ENCODE results near the gene PDE4B. TPM values are rescaled to one million over a fixed set of nuclear protein-coding genes. Genes with fewer than 3 reads are reported as not detected.
"Not testable (repeated sequence)": the region's sequence is repeated elsewhere in the genome, so short reads cannot be mapped to it uniquely, and the experiment has no call there.

Gene PDE4B
- total RNA-seq, 1 experiment from 2014 or later: 3.3 TPM

- H3K27ac Mint-ChIP-seq (ENCODE audit: low read depth, unreplicated experiment): no peak overlapping the region
- H3K27me3 Mint-ChIP-seq (ENCODE audit: insufficient read depth, unreplicated experiment): peaks cover 13% of the 10 kb centered on the region
- no peak for TF ChIP-seq CTCF (IDR thresholded peaks at IDR 0.05; ENCODE audit: unreplicated experiment)
- no TSS peak for BruUV-seq (replicated peaks)
- H3K4me3 Mint-ChIP-seq (ENCODE audit: unreplicated experiment): no peak overlapping the region
- ChIA-PET CTCF (no interaction called here), POLR2A (no interaction called here)
- no peaks in the 10 kb centered on the region for H3K9me3 Mint-ChIP-seq (ENCODE audit: unreplicated experiment)
- intact Hi-C loops (cut with micrococcal nuclease): no loop called here
- H3K36me3 Mint-ChIP-seq (ENCODE audit: insufficient read depth, unreplicated experiment): no peaks in the 10 kb centered on the region
- H3K4me1 Mint-ChIP-seq (ENCODE audit: insufficient read depth, unreplicated experiment): no peaks in the 10 kb centered on the region
- DNase-seq (ENCODE audit: unreplicated experiment): no peak
Observed at GRCh38 chr1:66132324-66132723, 339.6 kb downstream of the PDE4B start.

GRCh38 chr1:66134004-66134403 lies 341.3 kb downstream of the PDE4B start:
- Mint-ChIP-seq H3K4me3 (ENCODE audit: unreplicated experiment) (no peak overlapping the region), H3K36me3 (ENCODE audit: insufficient read depth, unreplicated experiment) (no peaks in the 10 kb centered on the region), H3K27me3 (ENCODE audit: insufficient read depth, unreplicated experiment) (peaks cover 15% of the 10 kb centered on the region), H3K4me1 (ENCODE audit: insufficient read depth, unreplicated experiment) (no peaks in the 10 kb centered on the region), H3K27ac (ENCODE audit: low read depth, unreplicated experiment) (no peak overlapping the region), H3K9me3 (ENCODE audit: unreplicated experiment) (no peaks in the 10 kb centered on the region)
- ChIA-PET CTCF (interaction anchor here (0.7 kb wide), 2 partner anchors 42 to 1016 kb away, joined by 3 to 4 read pairs; no protein-coding TSS in a partner anchor), POLR2A (no interaction called here)
- no peak for TF ChIP-seq CTCF (IDR thresholded peaks at IDR 0.05; ENCODE audit: unreplicated experiment)
- no peak for DNase-seq (ENCODE audit: unreplicated experiment)
- no TSS peak for BruUV-seq (replicated peaks)
- intact Hi-C loops (cut with micrococcal nuclease): no loop called here

- no peak overlapping the region for H3K4me3 Mint-ChIP-seq (ENCODE audit: unreplicated experiment)
- ChIA-PET POLR2A (no interaction called here), CTCF (no interaction called here)
- H3K9me3 Mint-ChIP-seq (ENCODE audit: unreplicated experiment): no peaks in the 10 kb centered on the region
- peaks cover 15% of the 10 kb centered on the region for H3K27me3 Mint-ChIP-seq (ENCODE audit: insufficient read depth, unreplicated experiment)
- no peak for TF ChIP-seq CTCF (IDR thresholded peaks at IDR 0.05; ENCODE audit: unreplicated experiment)
- BruUV-seq (replicated peaks): no TSS peak
- DNase-seq (ENCODE audit: unreplicated experiment): no peak
- H3K36me3 Mint-ChIP-seq (ENCODE audit: insufficient read depth, unreplicated experiment): no peaks in the 10 kb centered on the region
- H3K27ac Mint-ChIP-seq (ENCODE audit: low read depth, unreplicated experiment): no peak overlapping the region
- no peaks in the 10 kb centered on the region for H3K4me1 Mint-ChIP-seq (ENCODE audit: insufficient read depth, unreplicated experiment)
- intact Hi-C loops (cut with micrococcal nuclease): no loop called here
Observed at GRCh38 chr1:66135161-66135560, 342.5 kb downstream of the PDE4B start.

GRCh38 chr1:66136423-66136822 lies 343.7 kb downstream of the PDE4B start:
- H3K9me3 Mint-ChIP-seq (ENCODE audit: unreplicated experiment); H3K4me3 Mint-ChIP-seq (ENCODE audit: unreplicated experiment); H3K4me1 Mint-ChIP-seq (ENCODE audit: insufficient read depth, unreplicated experiment); H3K36me3 Mint-ChIP-seq (ENCODE audit: insufficient read depth, unreplicated experiment); DNase-seq (ENCODE audit: unreplicated experiment); POLR2A ChIA-PET; BruUV-seq (replicated peaks); intact Hi-C loops (cut with micrococcal nuclease); H3K27ac Mint-ChIP-seq (ENCODE audit: low read depth, unreplicated experiment): not testable (repeated sequence)
- CTCF ChIA-PET: interaction anchor here (0.6 kb wide), 1 partner anchor 9 kb away, joined by 3 read pairs; no protein-coding TSS in a partner anchor
- H3K27me3 Mint-ChIP-seq (ENCODE audit: insufficient read depth, unreplicated experiment): peaks cover 22% of the 10 kb centered on the region

GRCh38 chr1:66137235-66137634 lies 344.5 kb downstream of the PDE4B start:
- intact Hi-C loops (cut with micrococcal nuclease): no loop called here
- H3K36me3 Mint-ChIP-seq (ENCODE audit: insufficient read depth, unreplicated experiment): no peaks in the 10 kb centered on the region
- no TSS peak for BruUV-seq (replicated peaks)
- no peak for TF ChIP-seq CTCF (IDR thresholded peaks at IDR 0.05; ENCODE audit: unreplicated experiment)
- ChIA-PET POLR2A (no interaction called here), CTCF (interaction anchor here (0.6 to 0.9 kb wide), 2 partner anchors 10 to 23 kb away, joined by 3 read pairs; no protein-coding TSS in a partner anchor)
- H3K27me3 Mint-ChIP-seq (ENCODE audit: insufficient read depth, unreplicated experiment): peaks cover 30% of the 10 kb centered on the region
- H3K27ac Mint-ChIP-seq (ENCODE audit: low read depth, unreplicated experiment): no peak overlapping the region
- no peaks in the 10 kb centered on the region for H3K9me3 Mint-ChIP-seq (ENCODE audit: unreplicated experiment)
- no peak overlapping the region for H3K4me3 Mint-ChIP-seq (ENCODE audit: unreplicated experiment)
- no peak for DNase-seq (ENCODE audit: unreplicated experiment)
- no peaks in the 10 kb centered on the region for H3K4me1 Mint-ChIP-seq (ENCODE audit: insufficient read depth, unreplicated experiment)

Data from MCF 10A (cell line).